ENCODE results near the gene COX7A1.

Gene COX7A1

GRCh38 chr19:36110487-36111199 lies 41.6 kb downstream of the COX7A1 start, which contains the start of gene OVOL3:
TSS of gene OVOL3 (plus strand) at chr19:36111143. CDS start at chr19:36111203, 60 bp downstream.
- no peak for DNase-seq (ENCODE audit: low read depth in 2 of 2)
- no peak for TF ChIP-seq CTCF (IDR thresholded peaks at IDR 0.05; ENCODE audit: low read depth, low read length)
- no peak within 1 kb of the TSS for H3K4me3 ChIP-seq (replicated peaks in 1 of 2; ENCODE audit: low read depth in 2 of 2, low read length in 2 of 2)

GRCh38 chr19:36108684-36109083 lies 43.6 kb downstream of the COX7A1 start:
- no peak for DNase-seq (ENCODE audit: low read depth in 2 of 2)
- no peak overlapping the region for H3K4me3 ChIP-seq (replicated peaks in 1 of 2; ENCODE audit: low read depth in 2 of 2, low read length in 2 of 2)
- no peak for TF ChIP-seq CTCF (IDR thresholded peaks at IDR 0.05; ENCODE audit: low read depth, low read length)

- TF ChIP-seq CTCF (IDR thresholded peaks at IDR 0.05; ENCODE audit: low read depth, low read length) = no peak
- H3K4me3 ChIP-seq (replicated peaks in 1 of 2; ENCODE audit: low read depth in 2 of 2, low read length in 2 of 2) = no peak overlapping the region
- DNase-seq (ENCODE audit: low read depth in 2 of 2) = no peak
Observed at GRCh38 chr19:36106991-36107390, 45.3 kb downstream of the COX7A1 start.

- H3K4me3 ChIP-seq (replicated peaks in 1 of 2; ENCODE audit: low read depth in 2 of 2, low read length in 2 of 2) = no peak overlapping the region
- no peak for TF ChIP-seq CTCF (IDR thresholded peaks at IDR 0.05; ENCODE audit: low read depth, low read length)
- DNase-seq (ENCODE audit: low read depth in 2 of 2) = no peak
Observed at GRCh38 chr19:36106441-36106840, 45.8 kb downstream of the COX7A1 start.

- H3K4me3 ChIP-seq (replicated peaks in 1 of 2; ENCODE audit: low read depth in 2 of 2, low read length in 2 of 2) = no peak overlapping the region
- peak in 1 of 2 donors; percentile 16 for DNase-seq (ENCODE audit: low read depth in 2 of 2)
- no peak for TF ChIP-seq CTCF (IDR thresholded peaks at IDR 0.05; ENCODE audit: low read depth, low read length)
Observed at GRCh38 chr19:36103842-36104552, 48.2 kb downstream of the COX7A1 start.

GRCh38 chr19:36103040-36103626 lies 49.1 kb downstream of the COX7A1 start:
- TF ChIP-seq CTCF (IDR thresholded peaks at IDR 0.05; ENCODE audit: low read depth, low read length) = no peak
- no peak overlapping the region for H3K4me3 ChIP-seq (replicated peaks in 1 of 2; ENCODE audit: low read depth in 2 of 2, low read length in 2 of 2)
- no peak for DNase-seq (ENCODE audit: low read depth in 2 of 2)
